Ramos (cell line): Measurements from ENCODE around the gene HEPN1.

ENCODE experiments used
- in situ Hi-C: fragments of 300-500 bp; cut with MboI; formaldehyde crosslinking; loops from one replicate; pipeline ENCODE4 v1.14.3; 2022; ENCODE audit warnings: low sequenced_read_pairs; ENCODE audit not compliant: unreplicated experiment

Gene HEPN1

DNA sequence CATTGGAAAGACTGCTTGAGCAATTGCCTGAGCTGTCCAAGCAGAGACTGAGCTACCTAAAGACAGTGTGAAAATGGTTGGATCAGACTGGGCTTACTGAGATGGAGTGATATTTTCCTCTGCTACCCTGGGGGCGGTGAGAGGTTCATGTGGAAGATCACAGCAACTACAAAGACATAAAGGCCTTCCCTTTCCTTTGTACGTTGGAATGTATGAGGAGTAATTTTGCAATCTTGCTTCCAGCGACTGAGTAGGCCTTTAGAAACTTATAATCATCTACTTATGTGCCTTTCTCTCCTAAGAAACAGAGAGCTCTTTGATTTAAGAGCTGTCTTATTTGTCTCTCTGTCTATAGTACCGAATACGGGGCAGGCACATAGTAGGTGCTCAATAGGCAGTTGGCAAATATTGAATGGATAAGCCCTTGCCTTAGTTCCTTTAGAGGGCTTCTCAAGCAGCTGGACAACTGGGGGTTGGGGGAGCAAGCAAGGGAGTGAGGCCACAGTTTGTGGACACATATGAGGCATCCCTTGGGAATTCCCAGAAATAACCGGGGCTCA is 19.2 kb downstream of the HEPN1 start:
- in situ Hi-C loops = no loop called here

DNA sequence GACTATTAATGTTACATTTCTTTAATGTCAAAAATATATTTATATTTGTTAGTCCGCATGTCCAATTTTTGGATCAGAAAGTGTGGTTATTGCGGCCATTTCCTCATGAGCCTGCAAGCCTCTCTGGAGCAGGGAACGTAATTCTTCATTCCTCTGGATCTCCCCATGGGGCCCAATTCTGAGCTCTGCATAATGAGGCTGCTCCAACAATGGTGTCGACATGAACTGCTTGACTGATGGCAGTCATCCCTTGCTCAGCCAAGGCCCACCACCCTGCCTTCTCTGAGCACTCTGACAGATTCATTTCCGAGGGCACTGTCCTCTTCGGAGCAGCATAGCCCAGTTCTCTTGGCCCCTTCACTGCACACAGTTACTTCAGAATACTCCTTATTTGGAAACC is 19.9 kb downstream of the HEPN1 start:
- in situ Hi-C loops = no loop called here

DNA sequence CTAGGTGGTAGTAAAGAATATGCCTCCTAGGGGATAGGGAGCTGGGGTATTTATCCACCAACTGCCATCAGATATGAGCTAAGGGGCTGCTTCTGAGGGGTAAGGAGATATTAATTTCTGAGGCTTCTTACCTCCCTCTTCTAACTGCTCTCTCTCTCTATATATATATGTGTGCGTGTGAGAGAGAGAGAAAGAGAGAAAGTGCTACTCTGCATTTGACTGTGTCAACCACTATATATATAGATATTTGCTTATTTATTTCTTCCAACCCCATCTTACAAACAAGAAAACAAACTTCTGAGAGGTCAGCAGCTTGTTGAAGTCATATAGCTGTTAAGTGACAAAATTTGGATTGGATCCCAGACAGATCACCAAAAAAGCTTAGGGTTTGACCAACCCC is 22.7 kb downstream of the HEPN1 start:
- in situ Hi-C loops = no loop called here

DNA sequence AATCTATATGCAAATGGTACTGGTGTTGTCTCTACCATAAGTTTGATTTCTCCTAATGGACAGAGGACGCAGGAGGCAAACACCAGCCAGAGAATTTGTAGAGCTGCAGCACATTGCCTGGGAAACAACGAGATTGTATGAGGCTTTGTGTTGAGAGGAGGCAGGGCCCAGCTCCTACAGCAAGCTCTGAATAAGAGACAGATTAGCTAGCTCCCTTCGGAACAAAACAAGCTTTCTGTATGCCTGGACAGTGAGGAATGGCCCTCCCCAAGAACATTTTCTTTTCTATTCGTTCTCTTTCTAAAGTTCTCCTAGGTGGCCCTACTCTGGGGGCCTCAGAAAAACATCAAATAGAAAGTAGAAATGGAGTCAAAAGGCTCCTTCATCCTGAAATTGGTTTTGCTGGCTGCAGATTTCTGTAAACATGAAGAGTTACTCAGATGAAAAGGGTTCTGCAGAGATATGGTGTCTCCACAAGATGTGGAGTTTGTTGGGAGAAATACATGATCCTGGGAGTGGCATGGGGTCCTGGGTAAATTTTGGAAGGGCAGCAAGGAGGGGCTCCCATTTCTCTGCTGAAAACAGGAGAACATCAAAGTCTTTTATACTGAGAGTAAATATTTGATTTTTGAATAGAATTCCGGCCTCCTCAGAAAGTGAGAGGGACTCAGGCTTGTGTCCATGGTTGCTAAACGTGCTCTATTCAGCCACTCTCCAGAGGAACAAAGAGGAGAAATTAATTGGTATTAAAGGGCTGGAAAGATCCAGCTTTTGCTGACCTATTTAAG is 23.6 kb downstream of the HEPN1 start:
- in situ Hi-C loops = no loop called here

DNA sequence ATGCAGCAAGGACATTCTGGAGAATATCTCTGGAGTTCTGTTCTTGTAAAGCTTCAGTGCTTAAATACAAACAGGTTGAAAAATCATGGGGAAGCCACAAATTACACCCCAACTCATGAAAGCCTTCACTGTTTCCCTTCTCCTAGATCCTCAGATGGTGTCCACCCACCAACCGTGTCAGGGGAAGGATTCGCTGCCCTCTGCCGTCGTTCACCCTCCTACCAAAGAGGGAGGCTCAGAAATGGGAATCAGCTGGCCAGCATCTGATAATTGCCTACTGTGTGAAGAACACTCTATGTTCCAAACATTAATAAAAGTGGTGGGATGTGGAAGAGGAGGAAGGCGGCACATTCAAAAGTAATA is 24.2 kb downstream of the HEPN1 start:
- in situ Hi-C loops = no loop called here

DNA sequence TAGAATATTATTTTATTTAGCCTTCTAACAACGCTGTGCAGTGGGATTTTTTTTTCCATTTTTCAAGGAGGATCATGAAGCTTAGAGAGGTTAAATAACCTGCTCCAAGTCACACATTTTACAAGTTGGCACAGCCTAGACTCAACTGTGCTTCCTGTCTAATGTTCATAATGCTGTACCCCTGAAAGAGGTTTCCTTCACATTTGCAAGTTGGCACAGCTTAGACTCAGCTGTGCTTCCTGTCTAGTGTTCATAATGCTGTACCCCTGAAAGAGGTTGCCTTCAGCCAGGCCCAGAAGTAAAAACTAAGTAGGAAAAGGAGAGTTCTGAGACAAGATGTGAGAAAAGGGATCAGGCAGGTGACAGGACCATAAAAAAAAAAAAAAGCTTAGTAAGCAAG is 24.7 kb downstream of the HEPN1 start:
- in situ Hi-C loops = no loop called here

DNA sequence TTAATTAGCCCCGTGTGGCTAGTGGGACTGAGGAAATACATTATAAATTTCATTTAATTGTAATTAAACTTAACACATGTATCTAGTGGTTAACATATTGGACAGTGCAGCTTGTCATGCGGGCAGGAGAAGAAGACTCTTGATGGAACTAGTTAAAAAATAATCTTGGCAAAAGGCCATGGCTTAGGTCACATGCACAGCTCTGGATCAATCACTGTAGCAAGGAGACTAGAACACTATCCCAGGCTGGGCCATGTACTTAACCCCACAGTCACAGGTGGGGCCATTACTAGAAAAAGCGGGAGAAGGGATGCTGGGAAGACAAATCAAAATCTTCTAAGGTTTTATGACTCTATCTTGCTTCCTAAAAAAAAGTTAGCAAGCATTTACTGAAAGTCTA is 25.5 kb downstream of the HEPN1 start:
- in situ Hi-C loops = no loop called here

DNA sequence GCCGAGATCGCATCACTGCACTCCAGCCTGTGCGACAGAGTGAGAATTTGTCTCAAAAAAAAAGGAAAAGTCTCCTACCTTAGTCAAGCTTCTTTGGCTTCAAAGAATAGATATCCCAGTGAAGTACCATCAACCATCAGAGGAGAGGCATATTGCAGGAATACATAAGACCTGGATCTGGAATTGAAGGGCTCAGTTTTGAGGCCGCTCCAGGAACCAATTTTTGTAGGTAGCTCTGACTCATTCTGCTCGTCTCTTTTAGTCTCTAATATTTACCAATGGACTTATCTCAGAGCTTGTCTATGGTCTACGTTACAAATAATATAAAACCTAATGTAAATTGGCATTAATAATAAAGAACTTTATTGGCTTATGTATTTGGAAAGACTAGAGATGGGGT is 26.8 kb downstream of the HEPN1 start:
- in situ Hi-C loops = no loop called here

DNA sequence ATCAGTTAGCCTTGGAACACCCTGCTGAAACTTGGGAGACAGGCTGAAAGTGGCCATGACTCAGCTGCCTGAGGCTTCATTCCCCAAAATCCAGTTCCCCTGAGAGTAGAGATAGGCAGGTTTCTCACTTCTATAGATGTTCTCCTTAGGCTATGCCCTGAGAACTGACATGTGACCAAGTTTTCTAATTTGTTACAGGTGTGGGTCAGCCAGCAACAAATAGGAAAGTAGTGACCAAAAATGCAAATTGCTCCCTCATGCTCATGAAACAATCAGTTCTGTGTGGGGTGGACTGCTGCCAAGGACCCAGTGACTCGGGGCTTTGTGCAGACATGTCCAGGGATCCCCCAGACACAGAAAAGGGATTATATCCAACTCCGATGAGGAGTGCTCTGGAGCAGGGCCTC is 27.7 kb downstream of the HEPN1 start:
- in situ Hi-C loops = no loop called here

DNA sequence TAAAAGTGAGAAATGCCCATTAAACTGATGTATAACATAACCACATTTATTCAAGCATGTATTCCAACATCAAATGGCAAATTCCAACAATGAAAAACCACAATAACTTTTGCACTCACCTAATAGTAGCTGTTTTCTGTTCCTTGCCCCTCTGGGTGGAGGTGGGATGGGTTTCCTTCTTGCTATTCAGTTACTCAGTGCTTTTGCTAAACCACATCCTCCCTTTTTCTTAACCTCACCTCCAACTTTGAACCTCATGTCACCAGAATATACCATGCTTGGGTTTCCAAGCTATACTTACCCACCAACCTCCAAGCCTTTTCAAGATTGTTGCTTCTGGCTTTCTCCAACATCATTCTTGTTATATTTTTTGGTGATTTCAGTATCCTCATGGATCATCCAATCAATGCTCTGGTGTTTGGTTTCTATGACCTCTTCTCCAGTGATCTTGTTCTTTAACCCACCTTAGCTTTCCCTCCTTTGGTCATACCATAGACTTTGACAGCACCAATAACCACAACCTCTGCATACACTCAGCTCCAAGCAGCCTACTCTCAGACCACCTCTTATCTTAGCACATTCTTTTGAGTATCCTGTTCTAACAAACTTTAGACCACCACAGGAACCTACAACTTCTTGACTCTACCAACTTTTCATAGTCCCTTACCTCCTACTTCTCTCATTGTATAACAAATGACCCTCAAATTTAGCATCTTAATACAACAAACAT is 31.7 kb downstream of the HEPN1 start:
- in situ Hi-C loops = no loop called here

DNA sequence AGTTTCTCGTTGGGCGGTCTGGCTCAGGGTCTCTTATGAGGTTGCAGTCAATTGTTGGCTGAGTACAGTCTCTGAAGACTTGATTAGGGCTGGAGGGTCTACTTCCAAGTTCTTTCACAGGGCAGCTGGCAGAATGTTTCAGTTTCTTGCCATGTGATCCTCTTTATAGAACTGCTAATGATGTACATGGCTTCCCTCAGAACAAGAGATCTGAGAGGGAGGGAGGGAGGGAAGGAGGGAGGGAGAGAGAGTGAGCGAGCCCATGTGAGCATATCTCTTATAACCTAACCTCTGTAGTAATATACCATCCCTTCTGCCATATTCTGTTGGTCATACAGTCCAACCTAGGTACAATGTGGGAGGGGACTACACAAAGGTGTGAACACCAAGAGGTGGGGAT is 32.3 kb downstream of the HEPN1 start:
- in situ Hi-C loops = no loop called here

DNA sequence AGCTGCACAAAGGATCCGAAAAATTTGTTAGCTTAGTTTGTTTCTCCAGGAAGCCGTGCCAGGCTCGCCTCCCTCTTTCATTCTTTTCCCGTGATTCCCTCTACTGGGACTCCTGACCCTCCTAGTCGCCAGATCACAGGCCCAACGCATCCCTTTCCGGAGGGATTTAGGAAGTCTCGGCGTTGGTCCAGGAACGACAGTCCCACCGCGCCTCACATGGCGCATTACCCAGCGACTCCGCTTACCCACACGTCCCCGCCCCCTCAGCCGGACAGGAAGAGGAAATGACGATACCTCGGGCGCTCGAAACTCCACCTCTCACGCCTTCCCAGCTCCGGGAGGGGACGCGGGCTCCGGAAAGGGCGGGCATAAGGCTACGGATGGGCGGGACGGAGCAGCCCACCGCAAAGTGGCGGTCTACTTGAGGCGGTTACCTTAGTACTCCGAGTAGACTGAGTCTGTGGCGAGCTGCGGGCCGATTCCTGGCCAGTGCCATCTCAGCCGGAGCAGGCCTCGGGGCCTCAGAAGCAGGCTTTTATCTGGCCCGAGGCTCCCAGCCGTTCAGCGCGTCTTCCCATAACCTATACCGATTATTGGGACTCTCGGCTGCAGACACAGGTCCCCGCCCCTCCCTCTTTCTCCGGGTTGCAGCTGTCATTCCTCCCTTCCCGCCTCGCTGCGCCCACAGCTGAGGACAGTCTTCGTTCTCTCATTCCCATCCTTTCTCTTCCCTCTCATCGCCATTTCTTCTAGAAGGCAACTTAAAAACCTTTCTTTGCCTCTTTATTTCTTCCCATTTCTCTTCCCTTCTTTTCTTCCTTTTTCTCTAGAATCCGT is 34.9 kb downstream of the HEPN1 start, which contains the start of gene CCDC15:
Gene CCDC15 (plus strand): TSS at position 450 of the 837 bp plus-strand sequence. CDS start 531 bp downstream, outside the sequence.
- in situ Hi-C loops = no loop called here

DNA sequence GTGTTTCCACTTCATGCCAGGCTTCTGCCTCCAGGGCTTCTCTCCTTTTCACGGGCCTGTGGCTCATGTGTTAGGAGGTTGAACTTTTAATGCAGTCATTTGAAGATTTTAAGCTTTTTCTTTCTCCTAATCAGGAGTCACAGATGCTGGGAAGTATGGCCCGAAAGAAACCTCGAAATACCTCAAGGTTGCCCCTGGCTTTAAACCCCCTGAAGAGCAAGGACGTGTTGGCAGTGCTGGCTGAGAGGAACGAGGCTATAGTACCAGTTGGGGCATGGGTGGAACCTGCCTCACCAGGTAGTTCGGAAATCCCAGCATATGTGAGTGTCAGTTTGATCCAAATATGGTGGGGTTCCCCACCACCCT is 35.5 kb downstream of the HEPN1 start:
- in situ Hi-C loops = no loop called here

DNA sequence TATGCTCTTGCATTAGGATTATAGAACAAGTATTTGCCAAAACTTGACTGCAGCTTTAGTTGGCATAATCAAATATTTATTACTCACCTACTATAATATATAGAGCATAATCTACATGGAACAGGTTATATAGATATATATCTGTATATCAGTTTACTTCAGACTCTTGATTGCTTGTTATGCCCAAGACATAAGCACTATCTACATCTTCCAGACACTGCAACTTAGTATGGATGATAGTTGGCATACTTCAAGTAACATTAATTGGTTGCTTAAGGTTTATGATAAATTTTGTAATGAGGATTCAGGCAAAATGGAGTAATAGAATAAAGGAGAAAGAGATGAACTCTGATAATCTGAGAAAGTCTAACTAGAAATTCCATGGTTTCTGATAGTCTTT is 36.0 kb downstream of the HEPN1 start:
- in situ Hi-C loops = no loop called here

DNA sequence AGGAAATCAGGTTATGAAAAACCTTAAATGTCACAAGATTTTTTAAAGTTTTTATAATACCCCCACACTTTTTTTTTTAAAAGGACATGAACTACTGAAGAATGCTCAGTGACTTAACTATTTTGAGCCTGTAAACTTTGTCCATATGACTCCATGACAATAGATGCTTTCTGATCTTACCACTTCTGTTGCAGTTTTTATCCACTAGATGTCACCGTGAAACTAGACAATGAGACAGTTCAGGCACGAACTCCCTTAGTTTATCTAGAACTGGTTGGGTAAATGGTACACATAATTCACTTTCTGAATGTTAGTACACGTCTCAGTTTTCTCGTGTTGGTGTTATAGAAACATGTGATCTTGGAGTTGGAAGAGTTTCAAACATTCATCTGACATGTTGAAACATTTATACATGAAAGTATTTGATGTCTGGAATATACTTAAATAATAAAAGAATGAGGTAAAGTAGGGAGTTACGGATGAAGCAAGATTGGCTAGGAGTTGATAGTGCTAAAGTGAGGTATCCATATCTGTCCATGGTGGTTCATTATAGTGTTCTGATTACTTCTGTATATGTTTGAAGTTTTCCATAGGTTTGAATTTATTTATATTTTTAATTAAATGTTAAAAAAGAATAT is 43.0 kb downstream of the HEPN1 start:
- in situ Hi-C loops = loop anchor here (10.0 kb wide), 2 partner anchors 183 to 383 kb away; no protein-coding TSS in a partner anchor

DNA sequence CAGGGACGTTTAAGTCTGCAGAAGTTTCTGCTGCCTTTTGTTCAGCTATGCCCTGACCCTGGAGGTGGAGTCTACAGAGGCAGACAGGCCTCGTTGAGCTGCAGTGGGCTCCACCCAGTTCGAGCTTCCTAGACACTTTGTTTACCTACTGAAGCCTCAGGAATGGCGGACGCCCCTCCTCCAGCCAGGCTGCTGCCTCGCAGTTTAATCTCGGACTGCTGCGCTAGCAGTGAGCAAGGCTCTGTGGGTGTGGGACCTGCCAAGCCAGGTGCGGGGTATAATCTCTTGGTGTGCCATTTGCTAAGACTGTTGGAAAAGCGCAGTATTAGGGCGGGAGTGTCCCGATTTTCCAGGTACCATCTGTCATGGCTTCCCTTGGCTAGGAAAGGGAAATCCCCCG is 49.1 kb downstream of the HEPN1 start:
- in situ Hi-C loops = loop anchor here (10.0 kb wide), 2 partner anchors 177 to 377 kb away; no protein-coding TSS in a partner anchor
